Glutamatergic neuron (in vitro differentiated cells): ENCODE results near the gene ARHGAP9. TPM values are rescaled to one million over a fixed set of nuclear protein-coding genes. Genes with fewer than 3 reads are reported as not detected.

ENCODE experiments used
- DNase-seq: peaks from one replicate; pipeline ENCODE4 v3.0.0; 2022
- H3K27ac Mint-ChIP-seq: one replicate; pipeline ENCODE4 v1.8.0; 2020; ENCODE audit warnings: mild to moderate bottlenecking, mixed read lengths, inconsistent platforms; ENCODE audit not compliant: unreplicated experiment
- H3K27me3 Mint-ChIP-seq: one replicate; pipeline ENCODE4 v1.8.0; 2020; ENCODE audit warnings: mild to moderate bottlenecking, moderate library complexity, mixed read lengths, inconsistent platforms; ENCODE audit not compliant: unreplicated experiment
- H3K36me3 Mint-ChIP-seq: one replicate; pipeline ENCODE4 v1.8.0; 2020; ENCODE audit warnings: mild to moderate bottlenecking, mixed read lengths, inconsistent platforms; ENCODE audit not compliant: unreplicated experiment
- H3K4me1 Mint-ChIP-seq: one replicate; pipeline ENCODE4 v1.8.0; 2020; ENCODE audit warnings: mild to moderate bottlenecking, low read depth, mixed read lengths, inconsistent platforms; ENCODE audit not compliant: unreplicated experiment
- H3K4me3 Mint-ChIP-seq: one replicate; pipeline ENCODE4 v1.8.0; 2020; ENCODE audit warnings: mild to moderate bottlenecking, mixed read lengths, inconsistent platforms; ENCODE audit not compliant: unreplicated experiment
- H3K9me3 Mint-ChIP-seq: one replicate; pipeline ENCODE4 v1.8.0; 2020; ENCODE audit warnings: mild to moderate bottlenecking, moderate library complexity, mixed read lengths, inconsistent platforms; ENCODE audit not compliant: unreplicated experiment
- total RNA-seq: library from RNA; stranded (reverse); fragmentation: NEBNext Ultra II Directional; extraction: Animal tissue kit (Norgen Biotek cat#: 25700); gene quantifications from one replicate; pipeline ENCODE4 v1.2.1, GENCODE V29; 2021; ENCODE audit not compliant: unreplicated experiment
- TF ChIP-seq, protein P1 (sequence below): fragments of 200-600 bp; sonication (generic); IDR thresholded peaks from one replicate; pipeline ENCODE4 v1.5.0; 2021; ENCODE audit not compliant: partially characterized antibody, unreplicated experiment

Gene ARHGAP9
- total RNA-seq, 1 donor from 2014 or later: 52.0 TPM

DNA sequence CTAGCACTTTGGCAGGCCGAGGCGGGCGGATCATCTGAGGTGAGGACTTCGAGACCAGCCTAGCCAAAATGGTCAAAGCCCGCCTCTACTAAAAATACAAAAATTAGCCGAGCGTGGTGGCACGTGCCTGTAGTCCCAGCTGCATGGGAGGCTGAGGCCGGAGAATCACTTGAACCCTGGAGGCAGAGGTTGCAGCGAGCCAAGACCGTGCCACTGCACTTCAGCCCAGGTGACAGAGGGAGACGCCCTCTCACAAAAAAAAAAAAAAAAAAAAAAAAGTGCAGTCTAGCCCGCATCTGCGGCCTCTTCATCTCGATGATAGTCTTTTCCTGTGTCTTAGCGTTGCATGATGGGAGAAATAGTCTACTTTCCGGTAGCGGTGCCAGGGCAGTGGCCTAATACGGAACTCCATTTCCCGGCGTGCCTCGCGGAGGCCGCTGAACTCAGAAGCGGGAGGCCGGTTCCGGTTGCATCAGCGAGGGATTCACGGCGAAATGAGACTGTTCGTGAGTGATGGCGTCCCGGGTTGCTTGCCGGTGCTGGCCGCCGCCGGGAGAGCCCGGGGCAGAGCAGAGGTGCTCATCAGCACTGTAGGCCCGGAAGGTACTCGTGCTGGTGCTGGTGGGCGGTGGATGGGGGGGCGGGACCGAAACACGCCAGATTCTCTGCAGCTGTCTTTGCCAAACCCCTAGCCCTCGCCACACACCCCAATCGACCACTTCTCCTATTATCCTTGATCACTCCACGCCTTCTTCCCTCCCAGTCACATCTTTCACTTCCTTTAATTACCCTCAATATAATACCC, 8.1 kb upstream of the ARHGAP9 start, which contains the start of gene MARS1:
Gene MARS1, plus strand, starts transcription at position 472 of the 805 bp plus-strand sequence. Its CDS starts 23 bp downstream, at position 495.
- H3K4me3 Mint-ChIP-seq: peak within 1 kb of the TSS; percentile 94
- H3K27ac Mint-ChIP-seq: peak within 1 kb of the TSS; percentile 96
- H3K36me3 Mint-ChIP-seq: peaks cover 23% of the 10 kb centered on the region
- peaks cover 22% of the 10 kb centered on the region for H3K9me3 Mint-ChIP-seq
- H3K27me3 Mint-ChIP-seq: peaks cover 28% of the 10 kb centered on the region
- DNase-seq: peak; percentile 90
- TF ChIP-seq, protein P1, sequence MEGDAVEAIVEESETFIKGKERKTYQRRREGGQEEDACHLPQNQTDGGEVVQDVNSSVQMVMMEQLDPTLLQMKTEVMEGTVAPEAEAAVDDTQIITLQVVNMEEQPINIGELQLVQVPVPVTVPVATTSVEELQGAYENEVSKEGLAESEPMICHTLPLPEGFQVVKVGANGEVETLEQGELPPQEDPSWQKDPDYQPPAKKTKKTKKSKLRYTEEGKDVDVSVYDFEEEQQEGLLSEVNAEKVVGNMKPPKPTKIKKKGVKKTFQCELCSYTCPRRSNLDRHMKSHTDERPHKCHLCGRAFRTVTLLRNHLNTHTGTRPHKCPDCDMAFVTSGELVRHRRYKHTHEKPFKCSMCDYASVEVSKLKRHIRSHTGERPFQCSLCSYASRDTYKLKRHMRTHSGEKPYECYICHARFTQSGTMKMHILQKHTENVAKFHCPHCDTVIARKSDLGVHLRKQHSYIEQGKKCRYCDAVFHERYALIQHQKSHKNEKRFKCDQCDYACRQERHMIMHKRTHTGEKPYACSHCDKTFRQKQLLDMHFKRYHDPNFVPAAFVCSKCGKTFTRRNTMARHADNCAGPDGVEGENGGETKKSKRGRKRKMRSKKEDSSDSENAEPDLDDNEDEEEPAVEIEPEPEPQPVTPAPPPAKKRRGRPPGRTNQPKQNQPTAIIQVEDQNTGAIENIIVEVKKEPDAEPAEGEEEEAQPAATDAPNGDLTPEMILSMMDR: peak; percentile 10
- peaks cover 22% of the 10 kb centered on the region for H3K4me1 Mint-ChIP-seq

DNA sequence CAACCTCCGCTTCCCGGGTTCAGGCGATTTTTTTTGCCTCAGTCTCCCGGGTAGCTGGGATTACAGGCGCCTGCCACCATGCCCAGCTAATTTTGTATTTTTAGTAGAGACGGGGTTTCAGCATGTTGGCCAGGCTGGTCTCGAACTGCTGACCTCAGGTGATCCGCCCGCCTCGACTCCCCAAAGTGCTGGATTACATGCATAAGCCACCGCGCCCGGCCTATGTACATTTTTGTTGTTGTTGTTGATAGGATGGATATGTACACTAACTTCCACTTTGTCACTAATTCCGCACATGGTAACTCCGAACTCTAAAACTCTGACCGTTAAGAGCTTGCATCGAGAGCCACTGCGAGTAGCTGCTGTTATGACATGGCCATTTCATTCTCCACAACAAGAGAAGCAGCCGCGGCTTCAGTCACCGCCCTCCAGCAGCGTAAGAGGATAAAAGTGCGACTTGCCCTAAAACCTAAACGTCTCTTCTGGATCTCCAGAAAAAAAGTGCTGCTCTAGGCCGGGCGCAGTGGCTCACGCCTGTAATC, 7.5 kb upstream of the ARHGAP9 start:
- H3K27me3 Mint-ChIP-seq: peaks cover 28% of the 10 kb centered on the region
- TF ChIP-seq, protein P1: no peak

DNA sequence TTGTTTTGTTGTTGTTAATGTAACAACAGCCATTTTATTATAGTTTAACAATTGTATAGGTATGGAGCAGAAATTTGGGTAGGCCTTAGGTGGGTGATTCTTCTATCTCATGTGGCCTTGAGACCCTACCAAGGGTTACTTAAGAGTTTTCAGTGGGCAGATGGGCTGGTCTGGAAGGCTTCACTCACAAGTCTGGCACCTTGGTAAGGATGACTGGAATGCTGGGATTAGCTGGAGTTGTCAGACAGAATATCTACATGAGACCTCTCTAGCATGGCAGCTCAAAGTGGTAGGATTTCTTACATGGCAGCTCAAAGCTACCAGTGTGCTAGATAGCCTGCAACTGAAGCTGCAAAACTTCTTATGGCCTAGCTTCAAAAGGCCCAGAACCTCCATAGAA, 6.0 kb upstream of the ARHGAP9 start:
- Mint-ChIP-seq H3K36me3 (peaks cover 17% of the 10 kb centered on the region), H3K27me3 (peaks cover 23% of the 10 kb centered on the region), H3K4me3 (no peak overlapping the region), H3K27ac (no peak overlapping the region), H3K4me1 (peaks cover 13% of the 10 kb centered on the region), H3K9me3 (peaks cover 21% of the 10 kb centered on the region)
- DNase-seq: no peak
- TF ChIP-seq, protein P1: no peak

More for the DNA sequence above, 7.5 kb upstream of the ARHGAP9 start:
- Mint-ChIP-seq H3K4me3 (peak overlapping the region; percentile 94), H3K27ac (peak overlapping the region; percentile 96), H3K9me3 (peaks cover 22% of the 10 kb centered on the region), H3K36me3 (peaks cover 23% of the 10 kb centered on the region), H3K4me1 (peaks cover 20% of the 10 kb centered on the region)
- no peak for DNase-seq

DNA sequence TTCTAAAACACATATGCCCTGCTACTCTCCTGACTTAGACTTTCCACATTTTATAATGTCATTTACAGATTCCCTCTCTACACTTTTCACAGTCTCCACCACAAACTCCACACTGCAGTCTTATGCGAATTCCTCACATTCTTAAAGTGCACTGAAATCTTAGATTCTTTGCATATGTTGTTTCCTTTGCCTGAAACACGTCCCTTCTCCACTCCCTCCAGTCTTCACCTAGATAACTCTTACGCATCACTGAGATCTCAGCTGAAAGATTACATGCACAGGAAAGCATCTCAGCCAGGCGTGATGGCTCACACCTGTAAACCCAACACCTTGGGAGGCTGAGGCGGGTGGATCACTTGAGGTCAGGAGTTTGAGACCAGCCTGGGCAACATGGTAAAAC, 3.8 kb upstream of the ARHGAP9 start:
- DNase-seq: no peak
- TF ChIP-seq, protein P1: no peak
- Mint-ChIP-seq H3K4me3 (no peak overlapping the region), H3K36me3 (peaks cover 3% of the 10 kb centered on the region), H3K27ac (no peak overlapping the region), H3K4me1 (peaks cover 3% of the 10 kb centered on the region), H3K27me3 (peaks cover 9% of the 10 kb centered on the region), H3K9me3 (peaks cover 12% of the 10 kb centered on the region)

DNA sequence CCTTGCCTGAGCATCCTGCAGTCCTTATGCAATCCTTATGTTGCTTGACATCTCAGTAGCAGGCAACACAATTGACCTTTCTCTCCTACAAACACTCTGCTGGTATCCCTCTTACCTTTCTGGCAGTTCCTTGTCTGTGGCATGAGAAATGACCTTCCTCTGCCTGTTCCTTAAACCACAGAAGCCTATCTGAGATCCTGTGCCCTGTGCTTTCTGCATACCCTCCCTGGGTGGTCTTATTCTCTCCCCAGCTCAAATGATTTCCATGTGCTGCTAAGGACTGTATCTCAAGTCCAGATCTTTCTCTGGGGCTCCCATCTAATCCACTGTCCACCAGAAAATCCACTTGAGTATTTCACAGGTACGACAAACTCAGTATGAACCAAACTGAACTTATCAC, 2.0 kb upstream of the ARHGAP9 start:
- Mint-ChIP-seq H3K36me3 (peaks cover 7% of the 10 kb centered on the region), H3K27ac (peak overlapping the region; percentile 36), H3K27me3 (peaks cover 8% of the 10 kb centered on the region), H3K9me3 (peaks cover 4% of the 10 kb centered on the region), H3K4me3 (no peak overlapping the region), H3K4me1 (peaks cover 3% of the 10 kb centered on the region)
- TF ChIP-seq, protein P1: no peak
- DNase-seq: no peak
